Testis (tissue), 3 donors: Measurements from ENCODE around the gene RANBP17. TPM values are rescaled to one million over a fixed set of nuclear protein-coding genes. Genes with fewer than 3 reads are reported as not detected.

Source experiments
- DNase-seq: peaks from one replicate; pipeline ENCODE4 v3.0.0-alpha.2; 2019
- H3K27ac ChIP-seq, 2 donors: fragments of 200-600 bp; sonication (generic); one replicate each; pipeline ENCODE4 v1.5.1; 2019
- H3K27me3 ChIP-seq: fragments of 200-600 bp; sonication (generic); one replicate; pipeline ENCODE4 v1.5.1; 2019
- H3K36me3 ChIP-seq: fragments of 200-600 bp; sonication (generic); one replicate; pipeline ENCODE4 v1.5.1; 2017; ENCODE audit warnings: low read depth; ENCODE audit errors: missing control alignments
- H3K4me1 ChIP-seq: fragments of 200-600 bp; sonication (generic); one replicate; pipeline ENCODE4 v1.5.1; 2019
- H3K4me3 ChIP-seq, 2 donors: fragments of 200-600 bp; sonication (generic); one replicate each; pipeline ENCODE4 v1.5.1; 2017 to 2019
- H3K9me3 ChIP-seq: fragments of 200-600 bp; sonication (generic); one replicate; pipeline ENCODE4 v1.5.1; 2017
- CTCF ChIP-seq, 3 experiments: fragments of 450-650 bp in 2 of 3; fragments of 200-600 bp in 1 of 3; sonication (generic) in 1 of 3; IDR thresholded peaks; one replicate each; pipeline ENCODE4 v1.5.1; 2016 to 2019; ENCODE audit warnings: antibody characterized with exemption in 3 of 3, mild to moderate bottlenecking in 2 of 3, moderate library complexity in 1 of 3
- POLR2A ChIP-seq: fragments of 450-650 bp; IDR thresholded peaks from one replicate; pipeline ENCODE4 v1.6.1; 2017; ENCODE audit warnings: antibody characterized with exemption, mild to moderate bottlenecking, moderate library complexity
- WGBS, 2 donors: methylation state at CpG; one replicate each; pipeline ENCODE4 v1.1.5; 2018; 5-methylcytosine and 5-hydroxymethylcytosine counted together
- intact Hi-C: fragments of 100-400 bp; cut with DNase I; formaldehyde crosslinking; loops from one replicate; pipeline ENCODE4 v1.15.1; 2023; ENCODE audit warnings: low total_unique reads
- polyA plus RNA-seq: library from polyadenylated mRNA; stranded (reverse); fragments of 350-450 nt; fragmentation: Illumina TruSeq; extraction: RNeasy Lipid Tissue Mini Kit (QIAGEN cat#74804); gene quantifications from one replicate; pipeline ENCODE4 v1.2.3, GENCODE V29; 2014; ENCODE audit warnings: low read depth, low replicate concordance; ENCODE audit not compliant: insufficient read depth
- total RNA-seq, 2 donors: library from RNA; depleted of rRNA; stranded (reverse); fragments of >200 nt; gene quantifications; one replicate each; pipeline ENCODE4 v1.2.3, GENCODE V29; 2016

The RANBP17 gene
- total and polyA plus RNA-seq, 3 donors from 2014 or later = 34.1 to 63.9 (median 58.2) TPM

GRCh38 chr5:170848033-170848432 is 13.8 kb upstream of the RANBP17 start:
- WGBS, 2 donors = 78 to 88% methylated on average over 5 of the region's 5 CpGs
- intact Hi-C loops = no loop called here

GRCh38 chr5:170849374-170849773 is 12.4 kb upstream of the RANBP17 start:
- WGBS, 2 donors = 69 to 80% methylated on average over 2 of the region's 2 CpGs
- intact Hi-C loops = no loop called here
- no peaks in the 10 kb centered on the region for H3K9me3 ChIP-seq
- H3K4me3 ChIP-seq = no peak overlapping the region
- no peaks in the 10 kb centered on the region for H3K4me1 ChIP-seq
- no peaks in the 10 kb centered on the region for H3K36me3 ChIP-seq
- DNase-seq = no peak
- no peaks in the 10 kb centered on the region for H3K27me3 ChIP-seq
- TF ChIP-seq CTCF (IDR thresholded peaks at IDR 0.05) = no peak
- no peak for TF ChIP-seq POLR2A
- no peak overlapping the region for H3K27ac ChIP-seq

More at GRCh38 chr5:170848033-170848432, 13.8 kb upstream of the RANBP17 start:
- H3K27me3 ChIP-seq = no peaks in the 10 kb centered on the region
- H3K27ac ChIP-seq = no peak overlapping the region
- no peak for TF ChIP-seq CTCF (IDR thresholded peaks at IDR 0.05)
- no peak for TF ChIP-seq POLR2A
- no peaks in the 10 kb centered on the region for H3K9me3 ChIP-seq
- no peak for DNase-seq
- no peak overlapping the region for H3K4me3 ChIP-seq
- H3K36me3 ChIP-seq = no peaks in the 10 kb centered on the region
- H3K4me1 ChIP-seq = no peaks in the 10 kb centered on the region

- Histone ChIP-seq H3K9me3 (no peaks in the 10 kb centered on the region), H3K36me3 (no peaks in the 10 kb centered on the region), H3K4me1 (no peaks in the 10 kb centered on the region), H3K4me3 (no peak overlapping the region), H3K27ac (no peak overlapping the region), H3K27me3 (no peaks in the 10 kb centered on the region)
- TF ChIP-seq CTCF (IDR thresholded peaks at IDR 0.05) = no peak
- no peak for TF ChIP-seq POLR2A
- no peak for DNase-seq
- WGBS, 2 donors = 72 to 84% methylated on average over 6 of the region's 6 CpGs
- intact Hi-C loops = no loop called here
Measured at GRCh38 chr5:170854566-170854965, 7.3 kb upstream of the RANBP17 start.

GRCh38 chr5:170857066-170857465 is 4.8 kb upstream of the RANBP17 start:
- no peaks in the 10 kb centered on the region for H3K36me3 ChIP-seq
- TF ChIP-seq POLR2A (no peak), CTCF (IDR thresholded peaks at IDR 0.05) (no peak)
- no peaks in the 10 kb centered on the region for H3K4me1 ChIP-seq
- DNase-seq = no peak
- H3K4me3 ChIP-seq = no peak overlapping the region
- intact Hi-C loops = no loop called here
- no peaks in the 10 kb centered on the region for H3K27me3 ChIP-seq
- H3K9me3 ChIP-seq = no peaks in the 10 kb centered on the region
- H3K27ac ChIP-seq = no peak overlapping the region
- WGBS, 2 donors = 90 to 96% methylated on average over 2 of the region's 2 CpGs

GRCh38 chr5:170860415-170860814 is 1.4 kb upstream of the RANBP17 start:
- no peak overlapping the region for H3K27ac ChIP-seq
- H3K4me3 ChIP-seq = no peak overlapping the region
- no peaks in the 10 kb centered on the region for H3K36me3 ChIP-seq
- no peaks in the 10 kb centered on the region for H3K27me3 ChIP-seq
- DNase-seq = no peak
- TF ChIP-seq POLR2A (no peak), CTCF (IDR thresholded peaks at IDR 0.05) (no peak)
- intact Hi-C loops = no loop called here
- no peaks in the 10 kb centered on the region for H3K4me1 ChIP-seq
- no peaks in the 10 kb centered on the region for H3K9me3 ChIP-seq
